Measurements from ENCODE around the gene NKX6-1. TPM values are rescaled to one million over a fixed set of nuclear protein-coding genes. Genes with fewer than 3 reads are reported as not detected.

NKX6-1 gene
- not detected in 2 replicates for total RNA-seq (2014; rRNA removed; shearing (Covaris generic); ENCODE audit: low replicate concordance)

DNA sequence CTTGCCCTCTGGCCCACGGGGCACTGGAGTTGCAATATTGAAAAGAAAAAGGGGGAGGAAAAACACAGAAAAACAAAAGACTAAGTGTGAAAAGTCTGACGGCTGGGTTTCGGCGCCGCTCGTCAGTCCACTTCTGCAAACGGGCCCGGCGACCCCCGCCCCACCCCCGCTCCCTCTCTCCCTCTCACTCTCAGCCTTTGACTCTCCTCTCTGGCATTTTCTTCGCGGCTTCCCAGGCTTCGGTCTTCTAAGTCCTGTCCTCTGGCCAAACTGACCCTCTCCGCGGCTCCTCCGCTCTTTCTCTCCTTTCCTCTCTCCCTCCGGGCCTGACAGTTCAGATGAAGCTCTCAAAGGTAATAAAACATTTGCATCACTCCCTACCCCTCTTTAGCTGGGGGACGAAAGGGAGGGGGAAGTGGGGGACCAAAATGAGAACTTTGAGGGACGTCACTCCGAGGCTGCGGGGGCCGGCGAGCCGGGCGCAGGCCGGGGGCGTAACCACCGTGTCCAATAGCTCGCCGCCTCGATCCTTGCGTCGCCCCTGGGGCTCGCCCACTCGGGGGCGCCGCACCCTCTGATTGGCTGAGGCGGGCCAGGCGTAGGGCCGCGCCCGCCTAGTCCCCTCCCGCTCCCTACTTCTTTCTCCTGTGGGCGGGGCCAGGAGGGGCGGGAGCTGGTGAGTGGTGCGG, at the start of gene NKX6-1:
NKX6-1 (minus strand) TSS at position 358 of the 689 bp plus-strand sequence. CDS start 1,064 bp downstream, outside the sequence.
- in situ Hi-C loops (cut with HindIII; ENCODE audit: low pct_unique_long_range_greater_than_20kb, low sequenced_read_pairs), result no loop called here

DNA sequence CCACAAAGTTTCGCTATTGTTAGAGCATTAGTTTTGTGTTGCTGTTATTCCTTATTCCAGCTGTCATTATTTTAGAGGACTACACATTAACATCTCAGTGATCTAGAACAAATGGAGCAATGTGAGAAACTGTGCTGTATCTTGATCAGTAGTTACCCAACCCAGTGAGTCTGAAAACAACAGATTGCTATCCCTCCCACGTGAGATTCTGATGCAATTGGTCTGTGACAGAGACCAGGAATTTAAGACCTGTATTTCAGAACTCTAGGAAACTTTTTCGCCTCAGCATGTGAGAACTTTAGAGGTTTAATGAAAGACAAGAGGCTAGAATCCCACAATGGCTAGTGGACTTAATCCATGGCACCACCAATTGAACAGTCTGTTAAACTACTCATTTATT, 48.1 kb upstream of the NKX6-1 start:
- DNase-seq (ENCODE audit: low read depth), result no peak
- in situ Hi-C loops (cut with HindIII; ENCODE audit: low pct_unique_long_range_greater_than_20kb, low sequenced_read_pairs), result no loop called here

More for the DNA sequence above, at the start of gene NKX6-1:
- DNase-seq (ENCODE audit: low read depth), result no peak

DNA sequence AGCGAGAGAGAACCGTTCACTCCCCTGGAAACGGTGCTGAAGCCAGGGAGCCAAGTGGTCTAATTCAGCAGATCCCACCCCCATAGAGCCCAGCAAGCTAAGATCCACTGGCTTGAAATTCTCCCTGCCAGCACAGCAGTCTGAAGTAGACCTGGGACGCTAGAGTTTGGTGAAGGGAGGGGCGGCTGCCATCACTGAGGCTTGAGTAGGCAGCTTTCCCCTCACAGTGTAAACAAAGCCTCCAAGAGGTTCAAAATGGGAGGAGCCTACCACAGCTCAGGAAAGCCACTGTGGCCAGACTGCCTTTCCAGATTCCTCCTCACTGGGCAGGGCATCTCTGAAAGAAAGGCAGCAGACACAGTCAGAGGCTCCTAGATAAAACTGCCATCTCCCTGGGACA, 46.0 kb upstream of the NKX6-1 start:
- no peak for DNase-seq (ENCODE audit: low read depth)
- in situ Hi-C loops (cut with HindIII; ENCODE audit: low pct_unique_long_range_greater_than_20kb, low sequenced_read_pairs), result no loop called here

DNA sequence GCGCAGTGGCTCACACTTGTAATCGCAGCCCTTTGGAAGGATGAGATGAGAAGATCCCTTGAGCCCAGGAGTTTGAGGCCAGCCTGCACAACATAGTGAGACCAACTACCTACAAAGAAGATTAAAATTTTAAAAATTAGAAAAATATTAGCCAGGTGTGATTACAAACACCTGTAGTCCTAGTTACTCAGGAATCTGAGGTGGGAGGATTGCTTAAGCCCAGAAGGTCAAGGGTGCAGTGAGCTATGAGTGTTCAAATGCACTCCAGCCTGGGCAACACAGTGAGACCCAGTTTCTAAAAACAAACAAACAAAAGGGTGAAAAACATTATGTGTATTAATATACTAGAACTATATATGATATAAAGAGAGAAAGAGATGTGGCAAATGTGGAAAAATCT, 36.8 kb upstream of the NKX6-1 start:
- in situ Hi-C loops (cut with HindIII; ENCODE audit: low pct_unique_long_range_greater_than_20kb, low sequenced_read_pairs), result no loop called here

DNA sequence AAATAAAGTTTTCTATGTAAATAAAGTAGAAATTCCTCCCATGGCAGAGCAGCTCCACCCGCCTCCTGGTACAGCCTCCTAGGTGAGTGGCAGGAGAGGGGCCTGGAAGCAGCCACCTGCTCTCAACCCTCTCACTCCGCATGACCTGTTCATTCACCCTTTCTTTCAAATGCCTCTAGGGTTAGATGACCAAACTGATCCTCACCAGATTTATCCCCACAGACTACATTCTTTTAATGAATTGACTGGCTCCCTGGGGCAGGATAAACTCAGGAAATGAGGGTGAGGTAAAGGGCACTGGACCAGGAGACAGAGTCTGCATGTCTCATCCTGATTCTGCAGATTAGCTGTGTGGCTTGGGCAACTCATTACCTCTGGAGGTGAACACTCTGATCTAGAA, 32.6 kb upstream of the NKX6-1 start:
- DNase-seq (ENCODE audit: low read depth), result peak; percentile 96

More for the DNA sequence above, 36.8 kb upstream of the NKX6-1 start:
- no peak for DNase-seq (ENCODE audit: low read depth)

DNA sequence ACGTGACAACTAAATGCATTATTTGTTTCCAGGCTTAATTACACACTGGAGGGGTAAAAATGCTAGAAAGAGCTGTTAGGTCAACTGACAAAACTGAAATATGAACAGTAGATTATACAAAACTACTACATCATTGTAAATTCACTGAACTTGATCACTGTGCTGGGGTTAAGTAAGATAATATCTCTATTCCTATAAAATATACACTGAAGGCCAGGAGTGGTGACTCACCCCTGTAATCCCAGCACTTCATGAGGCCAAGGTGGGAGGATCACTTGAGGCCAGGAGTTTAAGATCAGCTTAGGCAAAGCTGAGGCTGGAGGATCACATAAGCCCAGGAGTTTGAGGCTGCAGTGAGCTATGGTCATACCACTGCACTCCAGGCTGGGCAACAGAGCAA, 31.8 kb upstream of the NKX6-1 start:
- DNase-seq (ENCODE audit: low read depth), result peak; percentile 69
- in situ Hi-C loops (cut with HindIII; ENCODE audit: low pct_unique_long_range_greater_than_20kb, low sequenced_read_pairs), result no loop called here

More for the DNA sequence above, 32.6 kb upstream of the NKX6-1 start:
- in situ Hi-C loops (cut with HindIII; ENCODE audit: low pct_unique_long_range_greater_than_20kb, low sequenced_read_pairs), result no loop called here

DNA sequence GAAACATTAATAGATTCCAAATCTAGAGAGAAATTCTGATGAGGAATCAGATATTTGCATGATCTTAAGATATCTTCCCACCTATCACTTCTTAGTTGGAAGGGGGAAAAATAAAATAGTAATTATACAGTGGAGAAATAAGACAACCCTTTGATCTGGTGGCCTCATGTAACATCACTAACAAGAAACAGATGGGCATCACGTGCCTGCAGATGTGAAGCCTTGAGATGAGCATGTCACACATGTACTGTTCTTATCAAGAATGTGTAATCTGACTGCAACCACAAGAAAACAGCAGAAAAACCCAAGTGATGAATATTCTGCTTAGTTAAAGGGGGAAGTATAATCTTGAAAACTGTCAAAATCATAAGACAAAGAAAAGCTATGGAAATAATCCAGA, 31.4 kb upstream of the NKX6-1 start:
- no peak for DNase-seq (ENCODE audit: low read depth)
- in situ Hi-C loops (cut with HindIII; ENCODE audit: low pct_unique_long_range_greater_than_20kb, low sequenced_read_pairs), result no loop called here

DNA sequence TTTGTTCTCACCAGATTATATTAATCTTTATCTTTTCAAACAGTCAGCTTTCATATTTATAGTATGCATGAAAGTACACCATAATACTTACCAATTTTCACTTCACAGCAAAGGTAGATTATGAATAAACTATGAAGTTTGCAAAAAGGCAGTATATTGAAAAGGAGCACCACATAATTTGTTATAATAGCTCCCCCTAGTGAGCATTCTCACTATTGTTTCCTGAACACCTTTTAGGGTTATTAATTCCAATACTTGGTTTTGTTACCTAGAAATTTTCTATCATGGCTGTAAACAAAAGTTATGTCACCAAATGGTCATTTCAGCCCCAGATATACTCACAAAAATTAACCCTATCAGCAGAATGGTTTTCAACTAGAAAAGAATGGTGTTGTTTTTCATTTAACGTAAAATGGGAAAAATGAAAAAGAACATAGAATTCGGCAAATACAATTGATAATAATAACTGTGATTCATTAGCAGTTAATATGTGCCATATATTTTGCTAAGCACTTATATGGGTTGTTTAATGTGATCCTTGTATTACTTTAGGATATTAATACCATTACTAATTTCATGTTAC, 30.2 kb upstream of the NKX6-1 start:
- DNase-seq (ENCODE audit: low read depth), result peak; percentile 21
- in situ Hi-C loops (cut with HindIII; ENCODE audit: low pct_unique_long_range_greater_than_20kb, low sequenced_read_pairs), result no loop called here

DNA sequence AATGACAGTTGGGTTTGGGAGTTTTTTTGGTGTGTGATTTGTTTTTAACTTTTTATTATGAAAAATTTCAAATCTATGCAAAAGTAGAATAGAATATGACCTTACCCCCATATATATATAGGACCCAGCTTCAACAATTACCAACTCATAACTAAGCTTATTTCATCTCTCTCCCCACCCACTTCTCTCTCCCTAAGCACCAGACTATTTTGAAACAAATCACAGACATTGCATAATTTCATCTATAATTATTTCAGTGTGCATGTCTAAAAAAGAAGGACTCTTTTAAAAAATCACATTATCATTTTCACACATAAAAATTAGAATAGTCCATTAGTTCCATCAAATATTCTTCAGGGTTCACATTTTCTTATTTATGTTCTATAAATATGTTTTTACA, 28.3 kb upstream of the NKX6-1 start:
- in situ Hi-C loops (cut with HindIII; ENCODE audit: low pct_unique_long_range_greater_than_20kb, low sequenced_read_pairs), result no loop called here
- no peak for DNase-seq (ENCODE audit: low read depth)

DNA sequence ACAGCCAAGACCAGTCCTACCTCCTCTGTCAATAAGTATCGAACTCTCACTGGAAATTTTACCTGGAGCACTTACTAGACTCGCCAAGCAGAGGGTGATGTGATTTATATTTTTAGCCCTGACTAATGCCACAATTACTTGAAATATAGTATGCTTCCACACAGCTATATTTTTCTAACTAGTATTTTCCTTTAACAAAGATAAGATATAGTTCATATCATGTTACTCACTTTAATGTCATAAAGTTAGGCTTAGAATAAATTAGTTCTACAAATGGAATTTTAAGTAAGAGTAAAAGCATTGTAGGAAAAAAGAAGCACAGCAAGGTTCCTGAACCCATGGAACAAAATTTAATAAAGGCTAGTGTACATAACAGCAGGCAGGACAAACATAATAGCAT, 16.0 kb upstream of the NKX6-1 start:
- no peak for DNase-seq (ENCODE audit: low read depth)
- in situ Hi-C loops (cut with HindIII; ENCODE audit: low pct_unique_long_range_greater_than_20kb, low sequenced_read_pairs), result no loop called here

DNA sequence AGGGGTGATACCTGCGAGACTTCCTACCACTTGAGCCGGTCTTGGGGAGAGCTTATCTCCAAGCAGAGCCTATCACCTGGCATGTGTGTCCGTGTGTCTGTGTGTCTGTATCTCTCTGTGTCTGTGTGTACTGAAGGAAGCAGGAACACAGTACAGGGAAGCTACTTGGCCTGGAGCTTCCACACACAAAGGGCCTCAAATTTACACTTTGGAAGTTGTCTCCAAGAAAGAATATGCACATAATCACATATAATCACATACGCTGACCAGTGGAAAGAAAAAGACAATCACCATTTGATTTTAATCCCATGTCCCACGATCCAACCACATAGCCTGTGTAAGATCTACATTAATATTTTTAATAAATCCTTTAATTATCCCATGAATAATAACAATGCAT, 13.2 kb upstream of the NKX6-1 start:
- DNase-seq (ENCODE audit: low read depth), result no peak
- in situ Hi-C loops (cut with HindIII; ENCODE audit: low pct_unique_long_range_greater_than_20kb, low sequenced_read_pairs), result no loop called here

DNA sequence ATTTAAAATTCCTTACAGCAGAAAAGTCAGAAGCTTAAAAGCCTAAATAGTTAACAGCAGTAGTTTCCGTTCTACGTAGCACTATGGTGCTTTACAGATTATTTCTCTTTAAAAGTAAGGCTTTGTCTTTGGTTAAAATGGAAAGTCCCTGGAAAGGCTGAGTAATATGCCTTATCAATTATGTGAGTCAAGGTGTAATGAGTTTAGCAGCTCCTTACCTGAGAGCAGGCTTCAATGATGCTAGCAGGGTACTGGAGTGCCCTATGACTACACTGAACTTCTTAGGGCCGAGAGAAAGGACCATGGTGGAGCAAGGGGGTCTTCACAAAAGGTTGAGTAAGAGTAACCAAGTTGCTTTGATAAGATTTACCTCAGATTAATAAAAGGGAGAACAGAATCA, 12.6 kb upstream of the NKX6-1 start:
- in situ Hi-C loops (cut with HindIII; ENCODE audit: low pct_unique_long_range_greater_than_20kb, low sequenced_read_pairs), result no loop called here
- DNase-seq (ENCODE audit: low read depth), result no peak

DNA sequence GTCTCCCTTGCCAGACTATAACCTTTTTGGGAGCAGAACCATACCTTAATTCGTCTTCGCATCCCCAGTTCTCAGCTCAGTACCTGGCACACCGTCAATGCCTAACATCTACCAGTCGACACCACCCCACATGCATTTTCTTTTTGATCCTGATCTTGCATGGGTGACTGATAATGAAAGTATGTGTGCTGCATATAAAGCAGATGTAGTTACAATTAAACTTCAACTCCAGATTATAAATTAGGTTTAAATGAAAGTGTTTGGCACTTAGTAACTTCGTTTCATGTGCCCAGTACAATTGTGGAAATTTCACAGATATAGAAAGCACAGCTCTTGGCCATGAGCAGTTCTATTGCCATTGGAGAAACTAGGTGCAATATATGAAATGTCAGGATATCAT, 8.8 kb upstream of the NKX6-1 start:
- no peak for DNase-seq (ENCODE audit: low read depth)
- in situ Hi-C loops (cut with HindIII; ENCODE audit: low pct_unique_long_range_greater_than_20kb, low sequenced_read_pairs), result no loop called here

DNA sequence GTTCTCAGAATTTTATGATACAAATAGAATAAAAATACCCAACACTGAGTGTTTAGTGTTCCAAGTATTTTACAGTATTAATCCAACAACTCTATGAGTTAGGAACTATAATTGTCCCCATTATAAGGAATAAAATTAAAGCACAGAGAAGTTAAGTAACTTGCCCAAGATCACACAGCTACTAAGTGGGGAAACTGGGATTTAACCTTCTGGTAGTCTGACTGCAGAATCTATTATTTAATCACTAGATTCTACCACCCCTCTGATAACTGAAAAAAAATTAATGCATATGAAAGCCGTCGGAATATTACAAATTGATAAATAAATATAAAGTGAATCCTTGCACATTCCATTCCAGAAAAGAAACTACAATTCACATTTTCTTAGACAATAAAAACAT, 5.7 kb upstream of the NKX6-1 start:
- in situ Hi-C loops (cut with HindIII; ENCODE audit: low pct_unique_long_range_greater_than_20kb, low sequenced_read_pairs), result no loop called here
- DNase-seq (ENCODE audit: low read depth), result no peak

DNA sequence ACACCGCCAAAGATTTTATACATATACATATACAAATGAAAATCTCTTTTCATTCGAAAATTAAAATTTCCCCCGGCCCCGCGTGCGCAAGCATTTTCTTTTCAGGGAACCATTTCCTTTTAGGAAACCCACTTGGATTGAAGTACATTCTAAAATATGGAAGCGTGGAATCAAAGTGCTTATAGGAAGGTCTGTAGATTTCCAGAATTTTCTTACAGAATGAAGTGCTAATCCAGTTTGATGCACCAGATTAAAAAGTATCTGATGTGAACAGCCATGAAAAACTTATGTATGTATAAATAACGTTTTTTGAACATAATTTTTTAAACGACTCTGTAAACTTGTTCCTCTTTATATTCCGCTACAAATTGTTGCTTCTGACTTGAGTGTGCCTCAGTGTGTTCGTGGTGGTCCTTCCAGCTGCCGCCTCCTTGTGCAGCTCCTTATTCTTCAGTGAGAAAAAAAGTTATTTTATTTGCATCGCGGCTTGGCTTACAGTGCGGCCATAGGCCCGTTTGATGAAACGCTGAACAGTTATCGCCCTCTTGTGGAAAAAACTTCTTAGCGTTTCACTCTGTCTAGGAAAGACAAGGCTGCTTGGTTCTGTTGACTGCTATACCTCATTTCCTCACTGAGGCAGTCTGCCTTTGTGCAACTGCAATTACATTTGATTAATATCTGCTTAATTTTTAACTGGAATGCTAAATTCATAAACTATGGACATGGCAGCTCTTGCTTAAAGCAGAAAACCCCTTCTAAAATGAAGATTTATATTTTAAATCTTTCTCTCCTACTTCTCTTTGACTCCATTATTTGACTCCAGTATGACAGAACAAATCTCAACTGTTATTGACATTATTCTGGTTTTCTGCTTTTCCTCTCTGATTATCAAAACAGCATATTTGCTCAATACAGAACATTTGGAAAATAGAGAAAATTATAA, 4.7 kb upstream of the NKX6-1 start:
- in situ Hi-C loops (cut with HindIII; ENCODE audit: low pct_unique_long_range_greater_than_20kb, low sequenced_read_pairs), result no loop called here
- DNase-seq (ENCODE audit: low read depth), result peak; percentile 64

DNA sequence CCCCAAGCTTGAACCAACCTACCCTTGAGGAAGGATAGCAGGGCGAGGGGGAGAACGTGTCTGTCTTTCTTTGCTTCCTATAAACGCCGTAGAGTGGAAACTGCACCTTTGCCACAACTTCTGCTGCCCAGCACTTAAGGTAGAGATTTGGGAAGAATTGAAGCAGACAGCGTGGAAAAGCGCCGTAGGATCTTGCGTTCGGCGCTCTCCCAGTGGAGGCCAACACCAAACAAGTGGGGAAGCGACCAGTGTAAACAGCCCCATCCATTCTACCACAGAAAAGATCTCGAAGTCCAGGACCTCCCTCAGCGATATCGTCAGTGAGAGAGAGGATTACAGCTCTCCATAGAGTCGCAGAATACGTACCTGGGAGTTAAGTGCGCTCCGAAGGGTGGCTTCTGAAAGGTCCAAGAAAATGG, 3.9 kb upstream of the NKX6-1 start:
- no peak for DNase-seq (ENCODE audit: low read depth)
- in situ Hi-C loops (cut with HindIII; ENCODE audit: low pct_unique_long_range_greater_than_20kb, low sequenced_read_pairs), result no loop called here

DNA sequence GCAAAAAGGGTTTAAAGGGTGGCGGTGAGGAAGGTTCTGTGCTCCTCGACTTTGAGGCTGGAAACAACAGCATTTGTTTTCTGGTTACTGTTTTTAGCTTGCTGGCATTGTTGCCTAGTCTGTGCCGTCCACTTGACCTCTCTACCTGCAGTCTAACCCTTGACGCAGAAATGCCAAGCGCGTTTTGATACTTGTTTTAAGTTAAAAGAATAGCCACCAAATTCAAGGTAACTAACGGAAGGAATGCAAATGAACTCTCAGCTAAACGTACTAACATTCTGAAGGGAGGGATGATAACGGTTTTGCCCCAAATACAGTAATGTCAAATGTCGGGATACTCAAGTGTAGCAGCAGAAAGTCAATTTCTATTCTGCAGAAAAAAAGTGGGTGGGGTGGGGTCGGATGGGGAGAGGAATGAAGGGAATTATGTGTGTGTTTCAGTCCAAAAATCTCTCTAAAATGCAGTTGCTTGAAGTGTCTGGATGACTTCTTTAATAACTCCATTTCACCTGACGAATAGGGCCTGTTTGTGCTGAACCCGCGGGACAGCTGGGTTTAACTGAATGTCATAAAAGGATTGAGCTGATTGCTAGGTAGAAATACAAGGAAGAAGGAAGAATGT, 3.4 kb upstream of the NKX6-1 start:
- no peak for DNase-seq (ENCODE audit: low read depth)
- in situ Hi-C loops (cut with HindIII; ENCODE audit: low pct_unique_long_range_greater_than_20kb, low sequenced_read_pairs), result no loop called here

DNA sequence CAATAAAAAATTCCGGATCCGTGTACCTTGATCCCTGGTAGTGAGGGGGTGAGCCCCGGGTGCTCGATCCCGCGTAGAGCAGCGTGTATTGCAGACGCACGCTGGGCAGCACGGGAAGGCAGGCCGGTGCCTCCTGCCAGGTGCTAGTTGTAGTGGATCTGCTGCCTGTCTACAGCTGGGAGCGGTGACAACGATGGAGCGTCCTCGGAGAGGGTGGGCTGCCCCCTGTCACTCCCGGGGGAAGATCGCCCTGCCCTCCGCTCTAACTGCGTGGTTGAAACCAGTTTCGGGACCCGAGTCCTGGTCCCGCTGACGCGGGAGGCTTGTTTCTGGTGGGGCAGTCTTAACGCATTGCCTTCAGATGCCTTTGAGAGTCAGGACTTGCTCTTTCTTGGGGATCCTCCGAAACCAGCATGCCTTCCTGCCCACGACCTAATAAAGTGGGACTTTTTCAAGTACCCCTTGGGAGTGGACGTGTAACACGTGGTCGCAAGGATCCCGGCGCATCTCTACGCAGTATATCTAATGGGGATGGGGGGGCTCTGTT, 2.7 kb upstream of the NKX6-1 start:
- no peak for DNase-seq (ENCODE audit: low read depth)
- in situ Hi-C loops (cut with HindIII; ENCODE audit: low pct_unique_long_range_greater_than_20kb, low sequenced_read_pairs), result no loop called here

DNA sequence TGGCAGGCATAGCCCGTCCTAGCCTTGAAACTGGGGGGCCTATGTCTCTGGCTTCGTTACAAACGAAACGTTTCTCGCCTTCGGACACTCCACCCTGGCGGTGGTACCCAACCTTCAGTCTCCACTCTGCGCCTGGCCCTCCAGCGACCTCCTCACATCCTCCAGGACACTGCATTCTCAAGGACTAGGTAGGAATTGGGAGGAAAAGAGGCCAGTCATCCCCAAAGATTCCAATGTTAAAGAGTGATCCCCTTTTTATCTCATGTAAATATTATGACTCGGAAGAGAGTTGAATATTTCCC, 2.1 kb upstream of the NKX6-1 start:
- DNase-seq (ENCODE audit: low read depth), result no peak
- in situ Hi-C loops (cut with HindIII; ENCODE audit: low pct_unique_long_range_greater_than_20kb, low sequenced_read_pairs), result no loop called here
